ENCODE results near the gene PTPRG.

- TF ChIP-seq POLR2AphosphoS5 (IDR thresholded peaks at IDR 0.05; ENCODE audit: low read depth, low read length) (no peak), TAF1 (IDR thresholded peaks at IDR 0.05; ENCODE audit: borderline replicate concordance, insufficient read depth, low read length) (no peak), REST (IDR thresholded peaks at IDR 0.05; ENCODE audit: insufficient read depth in 1 of 2, low read depth in 2 of 2, low read length in 2 of 2) (no peak), SIN3A (IDR thresholded peaks at IDR 0.05; ENCODE audit: borderline replicate concordance, insufficient read depth, low read length) (no peak), FOXP2 (optimal IDR thresholded peaks at IDR 0.05; ENCODE audit: borderline replicate concordance, extremely low read depth, extremely low read length, insufficient read depth) (no peak)
Measured at GRCh38 chr3:62046326-62046725, 485.0 kb downstream of the PTPRG start.

Data from PFSK-1 (cell line).